Measurements from ENCODE around the gene PARD3.

PARD3 gene

DNA sequence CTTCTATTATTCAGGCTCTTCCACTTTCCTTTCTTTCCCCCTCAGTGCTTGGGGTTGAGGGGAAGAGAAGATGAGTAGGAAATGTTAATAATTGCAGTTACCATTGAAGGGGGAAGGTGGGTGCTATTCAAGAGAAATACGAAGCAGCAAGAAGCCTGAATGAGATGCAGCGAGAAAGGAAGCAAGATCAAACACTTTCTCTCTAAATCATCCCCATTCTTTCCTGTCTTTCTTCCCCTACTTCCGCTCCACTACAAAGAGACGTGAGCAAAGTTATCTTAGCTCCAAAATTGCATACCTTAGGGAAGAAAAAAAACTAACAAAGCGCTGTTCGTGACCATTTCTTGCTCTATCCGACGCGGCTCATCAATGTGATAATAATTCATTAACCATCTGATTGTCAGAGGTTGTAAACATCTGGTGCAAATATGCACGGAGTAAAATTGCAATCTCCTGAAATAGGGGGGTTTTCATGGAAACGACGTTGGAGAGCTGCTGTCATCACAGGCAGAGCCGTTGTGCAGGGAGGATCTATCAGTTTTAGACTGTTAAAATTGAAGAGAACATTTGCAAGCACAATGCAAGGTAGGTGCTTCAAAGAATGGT lies 15.2 kb upstream of the PARD3 start:
- no peak overlapping the region for H3K4me3 ChIP-seq (ENCODE audit: insufficient read depth, low read length, poor library complexity, severe bottlenecking)
- H3K36me3 ChIP-seq (ENCODE audit: low read length): no peaks in the 10 kb centered on the region
- no peaks in the 10 kb centered on the region for H4K20me1 ChIP-seq (ENCODE audit: low read depth, low read length)
- no peaks in the 10 kb centered on the region for H3K79me2 ChIP-seq (ENCODE audit: insufficient read depth, low read length)
- no peaks in the 10 kb centered on the region for H3F3A ChIP-seq (ENCODE audit: insufficient read depth)
- no peak for TF ChIP-seq EZH2phosphoT487 (conservative IDR thresholded peaks at IDR 0.05; ENCODE audit: low read length)
- TF ChIP-seq, protein P1, sequence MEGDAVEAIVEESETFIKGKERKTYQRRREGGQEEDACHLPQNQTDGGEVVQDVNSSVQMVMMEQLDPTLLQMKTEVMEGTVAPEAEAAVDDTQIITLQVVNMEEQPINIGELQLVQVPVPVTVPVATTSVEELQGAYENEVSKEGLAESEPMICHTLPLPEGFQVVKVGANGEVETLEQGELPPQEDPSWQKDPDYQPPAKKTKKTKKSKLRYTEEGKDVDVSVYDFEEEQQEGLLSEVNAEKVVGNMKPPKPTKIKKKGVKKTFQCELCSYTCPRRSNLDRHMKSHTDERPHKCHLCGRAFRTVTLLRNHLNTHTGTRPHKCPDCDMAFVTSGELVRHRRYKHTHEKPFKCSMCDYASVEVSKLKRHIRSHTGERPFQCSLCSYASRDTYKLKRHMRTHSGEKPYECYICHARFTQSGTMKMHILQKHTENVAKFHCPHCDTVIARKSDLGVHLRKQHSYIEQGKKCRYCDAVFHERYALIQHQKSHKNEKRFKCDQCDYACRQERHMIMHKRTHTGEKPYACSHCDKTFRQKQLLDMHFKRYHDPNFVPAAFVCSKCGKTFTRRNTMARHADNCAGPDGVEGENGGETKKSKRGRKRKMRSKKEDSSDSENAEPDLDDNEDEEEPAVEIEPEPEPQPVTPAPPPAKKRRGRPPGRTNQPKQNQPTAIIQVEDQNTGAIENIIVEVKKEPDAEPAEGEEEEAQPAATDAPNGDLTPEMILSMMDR (IDR thresholded peaks at IDR 0.05; ENCODE audit: insufficient read depth, low read length, poor library complexity, severe bottlenecking): no peak
- H3K4me2 ChIP-seq (ENCODE audit: low read depth, low read length, poor library complexity, severe bottlenecking): no peak overlapping the region
- no peak overlapping the region for H2AFZ ChIP-seq (ENCODE audit: low read depth, low read length, severe bottlenecking)
- no peaks in the 10 kb centered on the region for H3K9me2 ChIP-seq (replicated peaks; ENCODE audit: insufficient read depth, low read length)
- no peak overlapping the region for H3K9ac ChIP-seq (ENCODE audit: low read length)
- H3K27me3 ChIP-seq (ENCODE audit: low read length): no peaks in the 10 kb centered on the region
- H3K9me3 ChIP-seq (ENCODE audit: insufficient read depth, low read length): no peaks in the 10 kb centered on the region
- no peak overlapping the region for H3K27ac ChIP-seq (ENCODE audit: low read depth, low read length)

DNA sequence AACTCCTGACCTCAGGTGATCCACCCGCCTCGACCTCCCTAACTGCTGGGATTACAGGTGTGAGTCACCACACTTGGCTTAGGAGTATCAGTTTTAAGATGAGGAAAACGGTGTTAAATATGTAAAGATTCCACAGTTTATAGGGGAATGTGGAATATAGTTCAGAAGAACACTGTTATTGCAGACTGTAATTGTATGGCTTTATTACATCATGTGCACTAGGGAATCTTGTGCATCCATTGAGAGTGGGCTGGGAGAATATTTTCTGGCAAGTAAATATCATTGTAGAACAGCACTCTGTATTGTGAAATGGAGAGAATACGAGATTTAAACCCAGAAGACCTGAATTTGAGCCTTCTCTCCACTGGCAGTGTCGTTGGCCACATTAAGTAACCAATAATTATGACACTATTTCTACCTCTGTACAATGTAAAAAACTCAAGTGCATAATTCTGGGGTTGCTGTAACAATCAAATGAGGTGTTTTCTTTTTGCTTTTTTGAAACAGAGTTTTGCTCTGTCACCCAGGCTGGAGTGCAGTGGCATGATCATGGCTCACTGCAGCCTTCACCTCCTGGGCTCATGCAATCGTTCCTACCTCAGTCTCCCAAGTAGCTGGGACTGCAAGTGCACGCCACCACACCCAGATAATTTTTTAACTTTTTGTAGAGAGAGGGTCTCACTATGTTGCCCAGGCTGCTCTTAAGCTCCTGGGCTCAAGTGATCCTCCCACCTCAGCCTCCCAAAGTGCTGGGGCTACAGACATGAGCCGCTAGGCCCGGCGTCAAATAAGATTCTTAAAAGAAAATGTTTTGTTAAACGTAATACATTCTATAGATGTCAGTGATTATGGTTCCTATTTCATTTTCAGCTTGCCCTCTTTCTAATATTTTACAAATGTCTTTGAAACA lies 12.0 kb upstream of the PARD3 start:
- no peak overlapping the region for H3K4me3 ChIP-seq (ENCODE audit: insufficient read depth, low read length, poor library complexity, severe bottlenecking)
- H3K9me2 ChIP-seq (replicated peaks; ENCODE audit: insufficient read depth, low read length): no peaks in the 10 kb centered on the region
- no peaks in the 10 kb centered on the region for H4K20me1 ChIP-seq (ENCODE audit: low read depth, low read length)
- H3K27ac ChIP-seq (ENCODE audit: low read depth, low read length): no peak overlapping the region
- no peaks in the 10 kb centered on the region for H3K9me3 ChIP-seq (ENCODE audit: insufficient read depth, low read length)
- H3K79me2 ChIP-seq (ENCODE audit: insufficient read depth, low read length): no peaks in the 10 kb centered on the region
- no peak overlapping the region for H2AFZ ChIP-seq (ENCODE audit: low read depth, low read length, severe bottlenecking)
- no peak for TF ChIP-seq EZH2phosphoT487 (conservative IDR thresholded peaks at IDR 0.05; ENCODE audit: low read length)
- TF ChIP-seq, protein P1 (IDR thresholded peaks at IDR 0.05; ENCODE audit: insufficient read depth, low read length, poor library complexity, severe bottlenecking): no peak
- no peaks in the 10 kb centered on the region for H3K36me3 ChIP-seq (ENCODE audit: low read length)
- H3F3A ChIP-seq (ENCODE audit: insufficient read depth): no peaks in the 10 kb centered on the region
- H3K9ac ChIP-seq (ENCODE audit: low read length): no peak overlapping the region
- H3K27me3 ChIP-seq (ENCODE audit: low read length): no peaks in the 10 kb centered on the region
- no peak overlapping the region for H3K4me2 ChIP-seq (ENCODE audit: low read depth, low read length, poor library complexity, severe bottlenecking)

DNA sequence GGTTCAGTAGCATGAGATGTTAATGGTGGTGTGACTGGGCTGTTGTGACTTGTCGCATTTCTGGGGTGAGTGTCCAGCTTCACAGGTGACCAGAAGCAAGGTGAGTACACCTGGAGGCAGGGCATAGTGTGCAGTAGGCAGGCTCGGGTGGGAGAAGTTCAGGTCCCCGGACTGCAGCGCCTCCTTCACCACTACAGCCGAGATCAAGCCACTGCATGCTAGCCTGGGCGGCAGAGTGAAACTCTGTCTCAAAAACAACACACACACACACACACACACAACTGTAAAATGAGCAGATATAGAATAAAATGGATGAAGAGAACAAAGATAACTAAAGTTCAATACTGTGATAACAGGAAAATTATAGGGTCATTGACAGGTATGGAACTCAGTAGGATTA lies 11.1 kb upstream of the PARD3 start:
- H4K20me1 ChIP-seq (ENCODE audit: low read depth, low read length): no peaks in the 10 kb centered on the region
- H3K27me3 ChIP-seq (ENCODE audit: low read length): no peaks in the 10 kb centered on the region
- no peak for TF ChIP-seq EZH2phosphoT487 (conservative IDR thresholded peaks at IDR 0.05; ENCODE audit: low read length)
- TF ChIP-seq, protein P1 (IDR thresholded peaks at IDR 0.05; ENCODE audit: insufficient read depth, low read length, poor library complexity, severe bottlenecking): no peak
- no peak overlapping the region for H3K9ac ChIP-seq (ENCODE audit: low read length)
- H3K79me2 ChIP-seq (ENCODE audit: insufficient read depth, low read length): no peaks in the 10 kb centered on the region
- no peaks in the 10 kb centered on the region for H3F3A ChIP-seq (ENCODE audit: insufficient read depth)
- H2AFZ ChIP-seq (ENCODE audit: low read depth, low read length, severe bottlenecking): no peak overlapping the region
- no peak overlapping the region for H3K27ac ChIP-seq (ENCODE audit: low read depth, low read length)
- H3K9me2 ChIP-seq (replicated peaks; ENCODE audit: insufficient read depth, low read length): no peaks in the 10 kb centered on the region
- no peaks in the 10 kb centered on the region for H3K9me3 ChIP-seq (ENCODE audit: insufficient read depth, low read length)
- H3K4me2 ChIP-seq (ENCODE audit: low read depth, low read length, poor library complexity, severe bottlenecking): no peak overlapping the region
- H3K4me3 ChIP-seq (ENCODE audit: insufficient read depth, low read length, poor library complexity, severe bottlenecking): no peak overlapping the region
- H3K36me3 ChIP-seq (ENCODE audit: low read length): no peaks in the 10 kb centered on the region
